Neural crest cell (in vitro differentiated cells): ENCODE data around the gene TRAPPC14. TPM values are rescaled to one million over a fixed set of nuclear protein-coding genes. Genes with fewer than 3 reads are reported as not detected.
A peak's percentile ranks its signal among the peaks of the same experiment; 100 is the strongest.
"Not testable (repeated sequence)": the region's sequence is repeated elsewhere in the genome, so short reads cannot be mapped to it uniquely, and the experiment has no call there.

ENCODE experiments used
- DNase-seq: peaks from one replicate; pipeline ENCODE4 v3.0.0; 2021; ENCODE audit warnings: low read depth, mixed read lengths, low spot score
- H3K27ac Mint-ChIP-seq: one replicate; pipeline ENCODE4 v1.8.0; 2021; ENCODE audit warnings: mild to moderate bottlenecking, mixed read lengths; ENCODE audit not compliant: unreplicated experiment
- H3K27me3 Mint-ChIP-seq: 2 replicates; pipeline ENCODE4 v1.8.0; 2021; ENCODE audit warnings: low read depth, mild to moderate bottlenecking, mixed read lengths
- H3K36me3 Mint-ChIP-seq: 2 replicates; pipeline ENCODE4 v1.8.0; 2021; ENCODE audit warnings: low read depth, mild to moderate bottlenecking, mixed read lengths
- H3K4me1 Mint-ChIP-seq: 2 replicates; pipeline ENCODE4 v1.8.0; 2021; ENCODE audit warnings: mixed read lengths
- H3K4me3 Mint-ChIP-seq: one replicate; pipeline ENCODE4 v1.8.0; 2021; ENCODE audit warnings: mild to moderate bottlenecking, mixed read lengths
- H3K9me3 Mint-ChIP-seq: 2 replicates; pipeline ENCODE4 v1.8.0; 2021; ENCODE audit warnings: mixed read lengths
- CTCF ChIP-seq: fragments of 200-600 bp; sonication (generic); conservative IDR thresholded peaks from 2 replicates; pipeline ENCODE4 v1.5.0; 2021; ENCODE audit warnings: antibody characterized with exemption, mild to moderate bottlenecking
- total RNA-seq: library from RNA; stranded (reverse); gene quantifications from 2 replicates; pipeline ENCODE4 v1.2.1, GENCODE V29; 2021

TRAPPC14 gene
- total RNA-seq, 1 donor from 2014 or later: 33.9 TPM

GRCh38 chr7:100137851-100138760, 20.4 kb downstream of the TRAPPC14 start:
- no peak overlapping the region for H3K4me3 Mint-ChIP-seq
- H3K27ac Mint-ChIP-seq: no peak overlapping the region
- H3K36me3 Mint-ChIP-seq: no peaks in the 10 kb centered on the region
- DNase-seq: no peak
- H3K27me3 Mint-ChIP-seq: no peaks in the 10 kb centered on the region
- H3K4me1 Mint-ChIP-seq: no peaks in the 10 kb centered on the region
- TF ChIP-seq CTCF: no peak
- no peaks in the 10 kb centered on the region for H3K9me3 Mint-ChIP-seq

- TF ChIP-seq CTCF: peak; percentile 91
- Mint-ChIP-seq H3K4me3 (peak overlapping the region; percentile 66), H3K27ac (peak overlapping the region; percentile 1), H3K27me3 (peaks cover 9% of the 10 kb centered on the region), H3K4me1 (peaks cover 14% of the 10 kb centered on the region), H3K36me3 (no peaks in the 10 kb centered on the region), H3K9me3 (no peaks in the 10 kb centered on the region)
- peak; percentile 63 for DNase-seq
These were observed 25.8 kb downstream of the TRAPPC14 start for GRCh38 chr7:100132697-100133151.

- H3K9me3 Mint-ChIP-seq: no peaks in the 10 kb centered on the region
- no peaks in the 10 kb centered on the region for H3K36me3 Mint-ChIP-seq
- peaks cover 14% of the 10 kb centered on the region for H3K4me1 Mint-ChIP-seq
- no peak overlapping the region for H3K27ac Mint-ChIP-seq
- no peak for TF ChIP-seq CTCF
- H3K4me3 Mint-ChIP-seq: peak overlapping the region; percentile 66
- peaks cover 9% of the 10 kb centered on the region for H3K27me3 Mint-ChIP-seq
- no peak for DNase-seq
These were observed 26.4 kb downstream of the TRAPPC14 start for GRCh38 chr7:100132126-100132525.

GRCh38 chr7:100130608-100131453, 27.7 kb downstream of the TRAPPC14 start:
- H3K27me3 Mint-ChIP-seq: peaks cover 13% of the 10 kb centered on the region
- peak; percentile 93 for TF ChIP-seq CTCF
- no peak overlapping the region for H3K27ac Mint-ChIP-seq
- no peaks in the 10 kb centered on the region for H3K9me3 Mint-ChIP-seq
- DNase-seq: peak; percentile 96
- peaks cover 24% of the 10 kb centered on the region for H3K4me1 Mint-ChIP-seq
- peak overlapping the region; percentile 34 for H3K4me3 Mint-ChIP-seq
- H3K36me3 Mint-ChIP-seq: no peaks in the 10 kb centered on the region

GRCh38 chr7:100130220-100130607, 28.3 kb downstream of the TRAPPC14 start:
- H3K27me3 Mint-ChIP-seq: peaks cover 13% of the 10 kb centered on the region

More at GRCh38 chr7:100130220-100130607, 28.3 kb downstream of the TRAPPC14 start:
- DNase-seq, H3K9me3 Mint-ChIP-seq, H3K27ac Mint-ChIP-seq, H3K4me3 Mint-ChIP-seq, H3K36me3 Mint-ChIP-seq: not testable (repeated sequence)
- peaks cover 24% of the 10 kb centered on the region for H3K4me1 Mint-ChIP-seq
